ENCODE data around the gene VAV3.

The VAV3 gene

GRCh38 chr1:107623431-107623830, 341.5 kb downstream of the VAV3 start:
- DNase-seq, result no peak

GRCh38 chr1:107622966-107623365, 342.0 kb downstream of the VAV3 start:
- DNase-seq, result no peak

- no peak for DNase-seq
Observed at GRCh38 chr1:107622535-107622934, 342.4 kb downstream of the VAV3 start.

DNA sequence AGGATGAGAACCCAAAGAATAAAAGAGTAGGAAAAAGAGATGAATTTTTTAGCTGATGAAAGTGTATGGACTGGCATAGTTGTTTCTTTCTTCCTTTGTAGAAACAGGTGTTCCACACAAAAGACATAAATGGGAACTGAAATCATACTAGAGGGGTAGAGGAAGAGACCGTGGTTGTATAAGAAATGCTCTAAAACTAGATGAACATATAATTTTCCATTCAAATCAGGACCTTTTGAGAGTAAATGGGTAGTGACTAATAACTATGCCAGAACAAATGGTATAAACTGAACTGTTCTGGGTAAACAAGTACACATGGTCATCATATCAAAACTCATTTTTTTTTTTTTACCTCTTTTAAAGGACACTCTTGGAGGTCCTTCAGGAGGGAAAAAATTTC, 344.2 kb downstream of the VAV3 start:
- no peak for DNase-seq

- no peak for DNase-seq
Observed at GRCh38 chr1:107618539-107618938, 346.4 kb downstream of the VAV3 start.

DNA sequence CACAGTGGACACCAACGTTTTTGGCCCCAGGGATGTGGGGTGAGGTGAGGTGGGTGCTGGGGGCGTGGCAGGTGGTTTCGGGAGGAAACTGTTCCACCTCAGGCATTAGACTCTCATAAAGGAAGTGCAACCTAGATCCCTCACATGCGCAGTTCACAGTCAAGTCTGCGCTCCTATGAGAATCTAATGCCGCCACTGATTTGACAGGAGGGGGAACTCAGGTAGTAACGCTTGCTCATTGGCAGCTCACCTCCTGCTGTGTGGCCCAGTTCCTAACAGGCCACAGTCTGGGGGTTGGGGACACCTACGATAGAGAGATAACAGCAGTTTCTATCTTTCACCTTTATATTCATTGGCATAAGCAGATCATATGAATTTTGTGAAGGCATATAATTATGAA, 347.1 kb downstream of the VAV3 start:
- no peak for DNase-seq

- no peak for DNase-seq
Observed at GRCh38 chr1:107617456-107617855, 347.5 kb downstream of the VAV3 start.

GRCh38 chr1:107609808-107610207, 355.2 kb downstream of the VAV3 start:
- DNase-seq, result no peak

DNA sequence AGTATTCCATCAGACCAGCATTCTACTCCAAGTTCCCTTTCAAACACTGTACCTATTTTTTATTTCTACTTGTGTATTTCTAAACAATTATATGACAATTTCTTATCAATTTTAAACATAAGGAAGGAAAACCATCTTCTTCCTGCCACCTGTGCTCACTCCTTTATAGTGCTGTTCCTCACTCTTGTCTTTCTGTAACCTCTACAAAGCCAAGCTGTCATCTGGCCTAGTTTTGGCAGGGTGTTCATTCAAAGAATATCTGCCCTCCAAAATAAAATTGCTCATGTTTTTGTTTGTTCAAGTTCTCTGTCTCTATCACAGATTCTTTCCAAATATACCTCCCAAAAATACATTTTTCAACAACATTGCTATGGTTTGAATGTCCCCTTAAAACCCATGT, 360.2 kb downstream of the VAV3 start:
- DNase-seq, result no peak

GRCh38 chr1:107600607-107601160, 364.3 kb downstream of the VAV3 start:
- no peak for DNase-seq

DNA sequence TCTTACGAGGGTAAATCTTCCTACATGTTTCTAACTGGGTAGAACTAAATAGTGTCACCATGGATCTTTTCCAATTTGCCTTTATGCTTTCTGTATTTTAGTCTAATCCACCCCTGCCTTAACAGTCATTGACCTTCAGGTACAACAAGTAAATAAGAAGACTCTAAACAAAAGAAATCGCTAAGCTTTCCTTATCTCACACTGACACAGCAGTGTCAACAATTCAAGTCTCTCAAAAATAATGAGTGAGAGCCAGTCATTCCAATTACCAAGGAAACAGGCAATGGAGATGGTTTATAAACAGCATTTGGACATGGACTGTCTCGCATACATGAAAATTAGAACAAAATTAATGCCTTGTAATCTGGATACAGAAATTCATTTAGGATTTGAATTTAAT, 365.8 kb downstream of the VAV3 start:
- no peak for DNase-seq

DNA sequence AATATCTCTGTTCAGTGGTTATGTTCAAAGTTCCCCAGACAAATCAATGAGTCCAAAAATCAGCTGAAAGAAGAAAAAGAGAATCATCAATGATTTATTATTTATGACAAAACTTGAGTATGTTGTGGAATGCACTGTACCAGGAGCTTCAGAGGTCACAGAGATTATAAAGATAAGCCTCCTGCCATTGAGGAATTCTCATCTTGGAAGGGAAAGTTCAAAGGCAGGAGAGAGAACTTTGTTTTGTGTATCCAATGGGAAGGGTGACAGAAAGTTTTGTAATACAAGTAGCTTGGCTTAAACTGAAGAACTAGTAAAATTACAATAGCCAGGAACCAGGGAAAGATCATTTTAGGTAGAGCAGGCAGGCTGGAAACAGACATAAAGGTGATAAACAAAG, 367.7 kb downstream of the VAV3 start:
- DNase-seq, result no peak

- DNase-seq, result no peak
Observed at GRCh38 chr1:107594536-107594935, 370.4 kb downstream of the VAV3 start.

- DNase-seq, result no peak
Observed at GRCh38 chr1:107593501-107594209, 371.3 kb downstream of the VAV3 start.

DNA sequence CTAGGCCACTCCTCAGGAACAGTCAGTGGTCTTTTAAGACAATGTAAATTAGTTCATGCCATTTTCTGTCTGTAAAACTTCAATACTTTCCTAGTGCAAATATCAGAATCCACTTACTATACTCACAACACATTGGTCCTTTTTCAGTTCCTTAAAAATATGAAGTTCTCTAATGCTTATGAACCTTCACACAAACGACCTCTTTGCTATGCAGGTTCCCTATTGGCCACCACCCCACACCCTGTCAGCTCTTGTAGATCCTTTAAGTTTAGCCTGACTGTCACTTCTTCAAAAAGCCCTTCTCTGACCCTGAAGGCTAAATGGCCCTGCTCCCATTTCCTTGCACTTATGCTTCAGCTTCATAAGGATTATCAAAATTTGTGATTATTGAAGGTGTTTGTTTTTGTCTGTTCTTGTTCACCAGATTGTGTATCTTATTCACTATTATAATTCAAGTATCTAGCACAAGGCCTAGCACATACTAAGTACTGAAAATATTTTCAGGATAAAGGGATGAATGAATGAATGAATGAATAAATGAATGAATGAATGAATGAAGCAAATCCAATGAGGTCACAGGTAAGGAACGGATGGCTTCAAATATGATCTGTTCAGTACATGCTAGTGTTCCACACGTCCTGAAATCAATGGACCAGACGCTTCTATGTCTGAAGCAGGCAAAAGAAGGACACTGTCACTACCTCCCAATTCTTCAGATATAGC, 373.9 kb downstream of the VAV3 start:
- DNase-seq, result no peak

DNA sequence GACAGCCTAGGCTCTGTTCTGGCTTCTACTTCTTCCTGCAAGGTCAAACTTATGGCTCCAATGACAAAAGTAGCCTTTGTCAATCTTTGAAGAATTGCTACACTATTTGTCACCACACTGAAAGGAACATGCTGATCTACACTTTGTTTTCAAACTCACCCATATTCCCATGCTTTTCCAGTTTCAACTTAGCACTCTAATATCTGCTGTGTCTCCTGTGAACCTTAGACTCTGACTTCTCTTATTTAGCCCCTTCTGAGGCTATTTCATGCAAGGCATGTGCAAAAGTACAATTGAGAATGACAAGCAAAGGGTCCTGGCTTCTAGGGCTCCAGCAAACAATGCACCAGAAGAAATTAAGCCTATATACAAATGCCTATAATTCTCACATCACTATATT, 374.9 kb downstream of the VAV3 start:
- DNase-seq, result no peak

DNA sequence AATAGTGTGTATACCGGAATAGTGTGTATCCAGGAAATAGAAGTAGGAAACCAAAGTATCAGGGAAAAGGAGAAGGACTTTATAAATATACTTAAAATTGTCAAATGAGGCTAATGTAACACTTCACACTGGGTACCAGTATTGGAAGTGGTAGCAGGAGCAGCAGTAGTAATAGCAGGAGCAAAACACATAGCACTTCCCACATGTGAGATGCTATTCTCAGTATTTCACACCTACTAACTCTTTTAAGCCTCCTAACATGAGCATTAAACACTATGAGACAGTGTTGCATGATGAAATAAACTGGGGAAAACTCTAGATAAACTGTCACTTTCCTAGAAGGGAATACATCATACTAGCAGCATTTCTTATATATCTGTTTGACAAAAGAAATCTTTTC, 376.7 kb downstream of the VAV3 start:
- DNase-seq, result no peak

GRCh38 chr1:107575226-107575625, 389.8 kb downstream of the VAV3 start:
- no peak for DNase-seq

DNA sequence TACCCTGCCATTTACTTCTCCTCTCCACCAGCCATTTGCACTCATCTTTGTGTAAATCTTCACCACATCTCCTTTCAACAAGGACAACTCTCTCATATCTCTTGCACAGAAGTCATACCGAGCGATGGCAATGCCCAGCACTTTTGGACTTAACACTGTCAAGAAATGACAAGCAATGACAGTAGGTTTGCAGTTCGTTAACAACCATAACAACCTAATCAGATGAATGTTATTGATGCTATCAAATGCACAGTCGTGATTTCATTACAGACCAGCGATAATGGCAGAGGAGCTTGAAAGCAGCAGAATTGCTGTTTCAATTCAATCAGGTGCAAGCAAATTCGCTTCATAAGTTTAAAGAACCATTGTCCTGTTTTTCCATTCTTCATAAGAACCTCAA, 390.9 kb downstream of the VAV3 start:
- no peak for DNase-seq

DNA sequence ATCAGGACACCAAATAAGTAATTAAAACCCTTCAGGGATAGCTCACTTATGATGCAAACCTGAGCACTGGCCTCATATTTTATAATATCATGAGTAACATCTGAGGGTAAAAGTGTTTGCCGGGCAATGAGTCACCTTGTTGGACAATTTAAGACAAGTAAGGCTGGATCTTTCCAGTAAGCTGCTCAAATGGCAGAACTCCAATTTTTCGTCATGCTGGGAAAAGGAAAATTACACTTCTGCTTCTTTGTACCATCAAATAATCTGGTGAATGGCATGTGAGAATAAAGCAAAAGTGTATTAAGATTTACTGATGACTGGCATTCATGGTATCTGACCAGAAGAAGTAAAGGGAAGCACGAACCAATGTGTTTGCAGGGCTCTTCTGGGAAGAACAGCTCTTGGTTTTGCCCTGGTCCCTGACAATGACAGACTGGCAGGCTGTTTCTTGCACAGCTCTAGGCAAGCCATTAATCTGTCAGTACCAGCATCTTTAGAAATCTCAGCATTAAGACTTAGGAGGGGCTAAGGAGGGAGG, 392.2 kb downstream of the VAV3 start:
- no peak for DNase-seq

DNA sequence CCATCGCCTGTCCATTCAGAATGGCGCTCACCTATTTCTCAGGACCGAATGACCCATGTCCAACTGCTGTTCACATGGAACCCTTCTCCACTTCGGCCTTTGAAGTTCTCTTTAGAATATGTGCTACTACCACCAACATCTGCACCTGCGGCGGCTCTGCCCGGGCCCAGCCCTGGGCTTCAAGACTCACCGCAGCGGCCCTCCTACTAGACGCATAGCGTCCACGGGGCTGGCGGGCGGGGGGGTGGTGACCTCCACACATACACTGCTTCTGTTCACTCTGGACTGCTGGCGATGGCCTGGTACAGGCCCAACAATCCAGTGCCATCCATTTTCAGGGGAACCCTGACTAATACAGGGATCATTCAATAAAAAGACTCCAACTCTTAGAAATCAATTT, 394.2 kb downstream of the VAV3 start:
- no peak for DNase-seq

DNA sequence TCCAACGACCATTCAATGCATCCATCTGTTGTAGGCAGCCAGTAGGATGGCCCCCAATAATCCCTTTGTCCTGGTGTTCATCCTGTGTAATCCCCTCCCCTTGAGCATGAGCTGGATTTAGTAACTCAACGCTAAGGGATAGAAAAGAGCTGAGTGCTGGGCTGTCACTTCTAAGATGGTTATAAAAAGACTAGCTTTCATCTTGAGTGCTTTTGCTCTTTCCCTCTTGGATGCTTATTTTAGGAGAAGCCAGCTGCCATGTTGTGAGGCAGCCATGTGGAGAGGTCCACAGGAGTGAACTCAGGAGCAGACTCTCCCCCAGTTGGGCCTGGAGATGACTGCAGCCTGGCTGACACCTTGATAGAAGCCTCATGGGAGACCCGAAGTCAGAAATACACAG, 401.5 kb downstream of the VAV3 start:
- DNase-seq, result no peak

DNA sequence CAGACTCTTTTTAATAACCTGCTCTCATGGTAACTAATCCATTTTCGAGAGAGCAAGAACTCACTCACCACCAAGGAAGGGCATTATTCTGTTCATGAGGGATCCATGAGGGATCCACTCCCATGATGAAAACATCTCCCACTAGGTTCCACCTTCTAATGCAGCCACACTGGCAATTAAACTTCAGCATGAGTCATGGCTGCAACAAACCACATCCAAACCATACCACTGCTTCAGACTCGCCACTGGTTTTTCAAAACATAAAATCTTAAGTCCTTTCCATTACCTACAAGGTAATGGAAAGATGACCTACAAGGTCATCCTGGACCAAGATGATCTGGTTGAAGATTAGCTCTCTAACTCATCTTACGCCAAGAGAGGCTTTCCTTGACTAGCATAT, 405.1 kb downstream of the VAV3 start:
- DNase-seq, result no peak

DNA sequence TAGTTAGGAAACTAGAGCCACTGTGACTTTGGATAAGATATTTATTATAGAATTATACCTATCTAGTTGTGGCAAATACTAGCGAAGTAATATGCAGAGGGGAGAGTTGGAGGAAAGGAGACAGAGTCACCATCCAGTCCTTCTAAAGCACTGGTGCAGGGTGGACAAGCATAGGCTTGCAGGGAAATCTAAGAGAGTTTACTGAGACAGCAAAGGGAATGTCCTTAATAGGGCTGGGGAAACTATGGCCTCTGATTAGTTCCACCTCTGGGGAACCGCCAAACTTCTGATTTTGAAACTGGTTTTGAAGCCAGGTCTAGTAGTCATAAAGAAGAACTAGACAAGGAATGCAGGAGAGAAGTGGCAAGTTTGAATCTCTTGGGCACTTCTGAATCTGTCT, 407.9 kb downstream of the VAV3 start:
- no peak for DNase-seq
